HepG2 (cell line): ENCODE data around the gene EIF1. TPM values are rescaled to one million over a fixed set of nuclear protein-coding genes. Genes with fewer than 3 reads are reported as not detected.
A peak's percentile ranks its signal among the peaks of the same experiment; 100 is the strongest.

Experiments used
- ATF7 ChIP-seq, 2 experiments: fragments of 450-650 bp in 1 of 2; sonication (generic) in 1 of 2; formaldehyde crosslinking in 1 of 2; IDR thresholded peaks; 2 replicates each; pipeline versions ENCODE4 v1.4.0 to v1.6.1; 2016 to 2020; ENCODE audit warnings: antibody characterized with exemption in 1 of 2, mild to moderate bottlenecking in 1 of 2, missing genetic modification reagents in 1 of 2
- CBX5 ChIP-seq: sonication (generic); formaldehyde crosslinking; IDR thresholded peaks from 2 replicates; pipeline ENCODE4 v1.4.0; 2020; ENCODE audit warnings: missing genetic modification reagents, borderline replicate concordance
- JUN ChIP-seq: sonication (generic); formaldehyde crosslinking; IDR thresholded peaks from 2 replicates; pipeline ENCODE4 v1.4.0; 2020; ENCODE audit warnings: mild to moderate bottlenecking, missing genetic modification reagents
- THAP11 ChIP-seq: IDR thresholded peaks from 2 replicates; pipeline ENCODE4 v1.6.1; 2016; ENCODE audit warnings: missing biosample characterization, missing genetic modification reagents
- ZC3H13 ChIP-seq: sonication (generic); formaldehyde crosslinking; IDR thresholded peaks from 2 replicates; pipeline ENCODE4 v1.8.1; 2023; ENCODE audit warnings: mild to moderate bottlenecking, missing genetic modification reagents, moderate library complexity
- polyA plus RNA-seq, 8 experiments: library from polyadenylated mRNA; depleted of rRNA in 3 of 8; stranded (reverse) in 7 of 8; unstranded in 1 of 8; fragments of >200 nt; fragmentation: Illumina TruSeq in 4 of 8; extraction: Trizol in 4 of 8; gene quantifications; 2 replicates each; pipeline versions ENCODE4 v1.2.1 to v1.2.3, GENCODE V29; 2011 to 2016; ENCODE audit warnings: low read depth in 4 of 8, missing spikeins in 1 of 8, mixed read lengths in 1 of 8; ENCODE audit not compliant: insufficient read depth in 1 of 8
- total RNA-seq, 5 experiments: library from RNA; depleted of rRNA; stranded (reverse); fragments of >200 nt; fragmentation: Illumina TruSeq; extraction: Trizol; gene quantifications; 2 replicates each; pipeline ENCODE4 v1.2.3, GENCODE V29; 2016; ENCODE audit warnings: low read depth in 1 of 5
- TF ChIP-seq, protein P1 (sequence below): sonication (generic); formaldehyde crosslinking; IDR thresholded peaks from 2 replicates; pipeline ENCODE4 v1.4.0; 2020; ENCODE audit warnings: mild to moderate bottlenecking, missing genetic modification reagents
- TF ChIP-seq, protein P2 (sequence below): sonication (generic); formaldehyde crosslinking; IDR thresholded peaks from 2 replicates; pipeline ENCODE4 v1.8.1; 2023; ENCODE audit warnings: mild to moderate bottlenecking, missing genetic modification reagents

EIF1 gene
- total and polyA plus RNA-seq, 2 of the 13 experiments (the other 11 are each of a cell fraction or from before 2014, with no cell fraction given): 147 to 517 TPM

DNA sequence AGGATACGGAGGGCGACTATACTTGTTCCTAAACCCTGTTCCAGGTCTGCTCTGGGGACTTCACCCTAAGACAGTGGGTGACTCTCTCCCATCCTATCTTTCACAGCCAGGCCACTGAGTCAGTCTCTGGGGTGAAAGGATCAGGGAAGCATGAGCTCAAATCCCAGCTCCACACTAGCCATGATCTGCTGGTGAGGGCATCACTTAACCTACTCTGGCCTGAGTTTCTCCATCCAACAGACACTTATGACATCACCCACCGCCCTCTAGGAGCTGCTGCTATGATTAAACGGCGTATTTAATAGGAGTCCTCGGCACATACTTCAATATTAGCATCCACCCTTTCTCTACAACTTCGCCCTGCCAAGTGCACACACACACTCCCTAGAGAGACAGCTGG, 33.5 kb downstream of the EIF1 start (continued):
- TF ChIP-seq, protein P1, sequence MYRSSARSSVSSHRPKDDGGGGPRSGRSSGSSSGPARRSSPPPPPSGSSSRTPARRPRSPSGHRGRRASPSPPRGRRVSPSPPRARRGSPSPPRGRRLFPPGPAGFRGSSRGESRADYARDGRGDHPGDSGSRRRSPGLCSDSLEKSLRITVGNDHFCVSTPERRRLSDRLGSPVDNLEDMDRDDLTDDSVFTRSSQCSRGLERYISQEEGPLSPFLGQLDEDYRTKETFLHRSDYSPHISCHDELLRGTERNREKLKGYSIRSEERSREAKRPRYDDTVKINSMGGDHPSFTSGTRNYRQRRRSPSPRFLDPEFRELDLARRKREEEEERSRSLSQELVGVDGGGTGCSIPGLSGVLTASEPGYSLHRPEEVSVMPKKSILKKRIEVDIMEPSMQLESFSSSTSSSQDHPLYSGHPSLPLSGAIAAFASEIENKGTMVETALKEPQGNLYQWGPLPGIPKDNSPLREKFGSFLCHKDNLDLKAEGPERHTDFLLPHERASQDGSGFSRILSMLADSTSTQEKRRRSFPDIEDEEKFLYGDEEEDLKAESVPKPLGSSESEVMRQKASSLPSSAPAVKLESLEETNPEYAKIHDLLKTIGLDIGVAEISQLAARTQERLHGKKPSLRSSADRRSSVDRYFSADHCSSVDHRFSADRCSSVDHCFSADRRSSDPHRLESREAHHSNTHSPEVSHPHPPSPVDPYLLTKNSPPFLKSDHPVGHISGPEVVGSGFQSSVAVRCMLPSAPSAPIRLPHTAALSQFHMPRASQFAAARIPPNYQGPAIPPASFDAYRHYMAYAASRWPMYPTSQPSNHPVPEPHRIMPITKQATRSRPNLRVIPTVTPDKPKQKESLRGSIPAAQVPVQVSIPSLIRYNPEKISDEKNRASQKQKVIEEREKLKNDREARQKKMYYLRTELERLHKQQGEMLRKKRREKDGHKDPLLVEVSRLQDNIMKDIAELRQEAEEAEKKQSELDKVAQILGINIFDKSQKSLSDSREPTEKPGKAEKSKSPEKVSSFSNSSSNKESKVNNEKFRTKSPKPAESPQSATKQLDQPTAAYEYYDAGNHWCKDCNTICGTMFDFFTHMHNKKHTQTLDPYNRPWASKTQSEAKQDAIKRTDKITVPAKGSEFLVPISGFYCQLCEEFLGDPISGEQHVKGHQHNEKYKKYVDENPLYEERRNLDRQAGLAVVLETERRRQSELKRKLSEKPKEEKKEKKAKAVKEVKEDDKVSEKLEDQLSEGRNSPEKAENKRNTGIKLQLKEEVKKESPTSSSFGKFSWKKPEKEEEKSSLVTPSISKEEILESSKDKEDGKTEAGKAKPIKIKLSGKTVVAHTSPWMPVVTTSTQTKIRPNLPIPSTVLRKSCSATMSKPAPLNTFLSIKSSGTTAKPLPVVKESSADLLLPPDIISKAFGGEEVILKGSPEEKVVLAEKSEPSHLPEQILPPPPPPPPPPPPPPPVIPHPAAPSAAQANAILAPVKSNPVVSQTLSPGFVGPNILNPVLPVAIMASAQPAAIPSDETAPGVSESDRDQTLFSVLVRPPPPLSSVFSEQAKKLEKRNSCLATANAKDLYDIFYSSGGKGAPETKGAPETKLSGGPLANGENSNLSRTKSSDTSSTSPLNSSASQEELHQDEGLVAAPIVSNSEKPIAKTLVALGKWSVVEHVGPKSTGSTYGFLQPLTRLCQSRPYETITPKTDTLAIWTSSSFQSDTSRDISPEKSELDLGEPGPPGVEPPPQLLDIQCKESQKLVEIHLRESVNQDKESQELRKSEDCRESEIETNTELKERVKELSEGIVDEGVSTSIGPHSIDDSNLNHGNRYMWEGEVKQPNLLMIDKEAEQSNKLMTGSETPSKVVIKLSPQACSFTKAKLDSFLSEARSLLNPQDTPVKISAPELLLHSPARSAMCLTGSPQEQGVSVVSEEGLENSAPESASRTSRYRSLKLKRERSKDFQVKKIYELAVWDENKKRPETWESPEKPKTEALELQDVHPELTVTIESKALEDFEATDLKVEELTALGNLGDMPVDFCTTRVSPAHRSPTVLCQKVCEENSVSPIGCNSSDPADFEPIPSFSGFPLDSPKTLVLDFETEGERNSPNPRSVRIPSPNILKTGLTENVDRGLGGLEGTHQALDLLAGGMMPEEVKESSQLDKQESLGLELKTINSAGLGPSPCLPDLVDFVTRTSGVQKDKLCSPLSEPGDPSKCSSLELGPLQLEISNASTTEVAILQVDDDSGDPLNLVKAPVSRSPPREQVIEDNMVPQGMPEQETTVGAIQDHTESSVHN (CRISPR knock-in tag): no peak
- TF ChIP-seq, protein P2, sequence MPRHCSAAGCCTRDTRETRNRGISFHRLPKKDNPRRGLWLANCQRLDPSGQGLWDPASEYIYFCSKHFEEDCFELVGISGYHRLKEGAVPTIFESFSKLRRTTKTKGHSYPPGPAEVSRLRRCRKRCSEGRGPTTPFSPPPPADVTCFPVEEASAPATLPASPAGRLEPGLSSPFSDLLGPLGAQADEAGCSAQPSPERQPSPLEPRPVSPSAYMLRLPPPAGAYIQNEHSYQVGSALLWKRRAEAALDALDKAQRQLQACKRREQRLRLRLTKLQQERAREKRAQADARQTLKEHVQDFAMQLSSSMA (CRISPR knock-in tag): no peak
- no peak for TF ChIP-seq THAP11
- TF ChIP-seq ZC3H13: no peak
- no peak for TF ChIP-seq CBX5 (CRISPR knock-in tag)
- TF ChIP-seq JUN (CRISPR knock-in tag): no peak
- TF ChIP-seq ATF7 (IDR thresholded peaks at IDR 0.05): 0 out of 2 replicates have a peak, but pooled peaks have one; percentile 12
- no peak for TF ChIP-seq ATF7 (CRISPR knock-in tag; IDR thresholded peaks at IDR 0.05)
